Measurements from ENCODE around the gene NR5A2.

NR5A2 gene

GRCh38 chr1:200041337-200042118, 14.0 kb downstream of the NR5A2 start:
- no peaks in the 10 kb centered on the region for H3K9me3 Mint-ChIP-seq
- H3K4me1 Mint-ChIP-seq: peaks cover 36% of the 10 kb centered on the region
- no peak overlapping the region for H3K27ac Mint-ChIP-seq
- H3K36me3 Mint-ChIP-seq: no peaks in the 10 kb centered on the region
- no peak overlapping the region for H3K4me3 Mint-ChIP-seq
- no peak for ATAC-seq
- no peak for DNase-seq (ENCODE audit: low spot score in 2 of 2)

GRCh38 chr1:200042119-200042551, 14.6 kb downstream of the NR5A2 start:
- ATAC-seq (no peak), DNase-seq (ENCODE audit: low spot score in 2 of 2) (no peak)
- no peak overlapping the region for H3K27ac Mint-ChIP-seq
- peaks cover 36% of the 10 kb centered on the region for H3K4me1 Mint-ChIP-seq
- no peaks in the 10 kb centered on the region for H3K9me3 Mint-ChIP-seq
- H3K4me3 Mint-ChIP-seq: peak overlapping the region; percentile 59
- no peaks in the 10 kb centered on the region for H3K36me3 Mint-ChIP-seq

- H3K4me3 Mint-ChIP-seq: peak overlapping the region; percentile 59
- H3K4me1 Mint-ChIP-seq: peaks cover 36% of the 10 kb centered on the region
- no peaks in the 10 kb centered on the region for H3K36me3 Mint-ChIP-seq
- ATAC-seq (peak; percentile 12), DNase-seq (ENCODE audit: low spot score in 2 of 2) (no peak)
- no peaks in the 10 kb centered on the region for H3K9me3 Mint-ChIP-seq
- no peak overlapping the region for H3K27ac Mint-ChIP-seq
Measured at GRCh38 chr1:200042552-200043335, 15.2 kb downstream of the NR5A2 start.

DNA sequence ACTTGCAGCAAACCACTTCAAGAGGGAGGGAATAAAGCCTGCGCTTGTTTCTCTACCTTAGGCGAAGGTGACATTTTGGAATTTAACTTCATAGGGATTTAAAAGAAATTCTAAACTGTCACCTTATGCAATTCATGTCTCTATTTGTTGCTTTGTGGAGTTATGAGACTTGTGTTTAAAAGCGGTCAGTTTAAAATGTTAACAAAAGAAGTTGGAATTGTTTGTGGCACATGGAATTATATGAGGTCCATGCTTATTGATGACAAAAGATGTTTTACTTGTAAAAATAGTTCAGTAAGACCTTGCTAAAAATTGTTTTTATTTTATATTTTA, 15.8 kb downstream of the NR5A2 start:
- Mint-ChIP-seq H3K27ac (no peak overlapping the region), H3K4me3 (peak overlapping the region; percentile 59)
- no peak for DNase-seq (ENCODE audit: low spot score in 2 of 2)

GRCh38 chr1:200046115-200046514, 18.6 kb downstream of the NR5A2 start:
- no peak for ATAC-seq
- no peaks in the 10 kb centered on the region for H3K9me3 Mint-ChIP-seq
- H3K27ac Mint-ChIP-seq: no peak overlapping the region
- H3K4me3 Mint-ChIP-seq: no peak overlapping the region
- H3K4me1 Mint-ChIP-seq: peaks cover 16% of the 10 kb centered on the region
- no peak for DNase-seq (ENCODE audit: low spot score in 2 of 2)
- no peaks in the 10 kb centered on the region for H3K36me3 Mint-ChIP-seq

More for the DNA sequence above, 15.8 kb downstream of the NR5A2 start:
- H3K9me3 Mint-ChIP-seq: no peaks in the 10 kb centered on the region
- no peaks in the 10 kb centered on the region for H3K36me3 Mint-ChIP-seq
- no peak for ATAC-seq
- H3K4me1 Mint-ChIP-seq: peaks cover 36% of the 10 kb centered on the region

DNA sequence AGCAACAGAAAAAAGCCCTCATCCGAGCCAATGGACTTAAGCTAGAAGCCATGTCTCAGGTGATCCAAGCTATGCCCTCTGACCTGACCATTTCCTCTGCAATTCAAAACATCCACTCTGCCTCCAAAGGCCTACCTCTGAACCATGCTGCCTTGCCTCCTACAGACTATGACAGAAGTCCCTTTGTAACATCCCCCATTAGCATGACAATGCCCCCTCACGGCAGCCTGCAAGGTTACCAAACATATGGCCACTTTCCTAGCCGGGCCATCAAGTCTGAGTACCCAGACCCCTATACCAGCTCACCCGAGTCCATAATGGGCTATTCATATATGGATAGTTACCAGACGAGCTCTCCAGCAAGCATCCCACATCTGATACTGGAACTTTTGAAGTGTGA, 20.7 kb downstream of the NR5A2 start:
- H3K9me3 Mint-ChIP-seq: no peaks in the 10 kb centered on the region
- no peak for DNase-seq (ENCODE audit: low spot score in 2 of 2)
- H3K4me3 Mint-ChIP-seq: no peak overlapping the region
- H3K4me1 Mint-ChIP-seq: peaks cover under 1% of the 10 kb centered on the region
- H3K36me3 Mint-ChIP-seq: no peaks in the 10 kb centered on the region
- ATAC-seq: no peak
- H3K27ac Mint-ChIP-seq: no peak overlapping the region

- Mint-ChIP-seq H3K4me3 (no peak overlapping the region), H3K36me3 (no peaks in the 10 kb centered on the region), H3K9me3 (no peaks in the 10 kb centered on the region), H3K4me1 (no peaks in the 10 kb centered on the region), H3K27ac (no peak overlapping the region)
- no peak for ATAC-seq
- DNase-seq (ENCODE audit: low spot score in 2 of 2): no peak
Measured at GRCh38 chr1:200049810-200050209, 22.3 kb downstream of the NR5A2 start.

- H3K27ac Mint-ChIP-seq: no peak overlapping the region
- ATAC-seq (no peak), DNase-seq (ENCODE audit: low spot score in 2 of 2) (no peak)
- H3K36me3 Mint-ChIP-seq: no peaks in the 10 kb centered on the region
- no peaks in the 10 kb centered on the region for H3K9me3 Mint-ChIP-seq
- no peaks in the 10 kb centered on the region for H3K4me1 Mint-ChIP-seq
- H3K4me3 Mint-ChIP-seq: no peak overlapping the region
Measured at GRCh38 chr1:200051620-200052019, 24.1 kb downstream of the NR5A2 start.

- no peaks in the 10 kb centered on the region for H3K4me1 Mint-ChIP-seq
- H3K36me3 Mint-ChIP-seq: no peaks in the 10 kb centered on the region
- no peak overlapping the region for H3K27ac Mint-ChIP-seq
- H3K9me3 Mint-ChIP-seq: no peaks in the 10 kb centered on the region
- ATAC-seq (no peak), DNase-seq (ENCODE audit: low spot score in 2 of 2) (no peak)
- no peak overlapping the region for H3K4me3 Mint-ChIP-seq
Measured at GRCh38 chr1:200053091-200053490, 25.6 kb downstream of the NR5A2 start.

GRCh38 chr1:200053646-200054045, 26.1 kb downstream of the NR5A2 start:
- Mint-ChIP-seq H3K27ac (no peak overlapping the region), H3K9me3 (no peaks in the 10 kb centered on the region), H3K36me3 (no peaks in the 10 kb centered on the region), H3K4me1 (no peaks in the 10 kb centered on the region), H3K4me3 (no peak overlapping the region)
- ATAC-seq: no peak
- no peak for DNase-seq (ENCODE audit: low spot score in 2 of 2)

- no peaks in the 10 kb centered on the region for H3K4me1 Mint-ChIP-seq
- H3K9me3 Mint-ChIP-seq: no peaks in the 10 kb centered on the region
- no peak overlapping the region for H3K27ac Mint-ChIP-seq
- ATAC-seq (no peak), DNase-seq (ENCODE audit: low spot score in 2 of 2) (no peak)
- H3K36me3 Mint-ChIP-seq: no peaks in the 10 kb centered on the region
- no peak overlapping the region for H3K4me3 Mint-ChIP-seq
Measured at GRCh38 chr1:200058341-200058740, 30.8 kb downstream of the NR5A2 start.

GRCh38 chr1:200062143-200062542, 34.6 kb downstream of the NR5A2 start:
- H3K36me3 Mint-ChIP-seq: no peaks in the 10 kb centered on the region
- H3K4me3 Mint-ChIP-seq: no peak overlapping the region
- H3K4me1 Mint-ChIP-seq: no peaks in the 10 kb centered on the region
- DNase-seq (ENCODE audit: low spot score in 2 of 2) (no peak), ATAC-seq (no peak)
- H3K27ac Mint-ChIP-seq: no peak overlapping the region
- H3K9me3 Mint-ChIP-seq: no peaks in the 10 kb centered on the region

GRCh38 chr1:200072636-200073285, 45.3 kb downstream of the NR5A2 start:
- no peak for ATAC-seq
- H3K4me1 Mint-ChIP-seq: no peaks in the 10 kb centered on the region
- no peak overlapping the region for H3K27ac Mint-ChIP-seq
- H3K36me3 Mint-ChIP-seq: no peaks in the 10 kb centered on the region
- H3K9me3 Mint-ChIP-seq: no peaks in the 10 kb centered on the region
- no peak overlapping the region for H3K4me3 Mint-ChIP-seq
- DNase-seq (ENCODE audit: low spot score in 2 of 2): no peak

DNA sequence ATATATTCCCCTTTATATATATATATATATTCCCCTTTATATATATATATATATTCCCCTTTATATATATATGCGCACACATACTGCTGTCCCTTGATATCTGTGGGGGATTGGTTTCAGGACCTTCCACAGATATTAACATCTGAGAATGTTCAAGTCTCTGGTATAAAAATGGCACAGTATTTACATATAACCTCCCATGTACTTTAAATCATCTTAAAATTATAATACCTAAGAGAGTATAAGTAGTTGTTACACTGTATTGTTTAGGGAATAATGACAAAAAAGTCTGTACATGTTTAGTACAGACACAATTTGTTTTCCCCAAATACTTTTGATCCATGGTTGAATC, 45.8 kb downstream of the NR5A2 start:
- ATAC-seq (no peak), DNase-seq (ENCODE audit: low spot score in 2 of 2) (no peak)
- Mint-ChIP-seq H3K9me3 (no peaks in the 10 kb centered on the region), H3K27ac (no peak overlapping the region), H3K4me3 (no peak overlapping the region), H3K36me3 (no peaks in the 10 kb centered on the region), H3K4me1 (no peaks in the 10 kb centered on the region)

DNA sequence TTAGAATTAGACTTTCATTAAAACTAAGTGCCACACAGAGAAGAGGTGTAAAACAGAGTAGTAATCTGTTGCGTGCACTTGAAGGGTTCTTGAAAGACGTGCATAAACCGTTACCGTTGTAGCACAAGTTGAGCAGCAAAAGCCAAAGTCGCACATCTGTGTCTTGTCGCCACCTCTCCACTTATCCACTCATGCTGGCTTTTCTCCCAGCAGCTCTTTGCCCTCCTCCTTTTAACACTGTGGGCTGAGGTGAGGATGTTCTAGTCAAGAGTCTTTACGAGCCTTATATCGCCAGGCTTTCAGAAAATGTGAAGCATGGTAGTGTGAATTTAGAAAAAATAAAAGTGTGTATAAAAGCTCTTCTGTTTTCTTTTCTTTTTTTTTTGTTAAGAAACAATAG, 48.0 kb downstream of the NR5A2 start:
- no peaks in the 10 kb centered on the region for H3K4me1 Mint-ChIP-seq
- ATAC-seq (no peak), DNase-seq (ENCODE audit: low spot score in 2 of 2) (no peak)
- H3K9me3 Mint-ChIP-seq: no peaks in the 10 kb centered on the region
- no peak overlapping the region for H3K27ac Mint-ChIP-seq
- no peaks in the 10 kb centered on the region for H3K36me3 Mint-ChIP-seq
- H3K4me3 Mint-ChIP-seq: no peak overlapping the region
